DMS79 (cell line): ENCODE results near the gene YJEFN3.

Source experiments
- DNase-seq: peaks from one replicate; lab custom pipeline; 2025; lab: John Stamatoyannopoulos, UW

The YJEFN3 gene

DNA sequence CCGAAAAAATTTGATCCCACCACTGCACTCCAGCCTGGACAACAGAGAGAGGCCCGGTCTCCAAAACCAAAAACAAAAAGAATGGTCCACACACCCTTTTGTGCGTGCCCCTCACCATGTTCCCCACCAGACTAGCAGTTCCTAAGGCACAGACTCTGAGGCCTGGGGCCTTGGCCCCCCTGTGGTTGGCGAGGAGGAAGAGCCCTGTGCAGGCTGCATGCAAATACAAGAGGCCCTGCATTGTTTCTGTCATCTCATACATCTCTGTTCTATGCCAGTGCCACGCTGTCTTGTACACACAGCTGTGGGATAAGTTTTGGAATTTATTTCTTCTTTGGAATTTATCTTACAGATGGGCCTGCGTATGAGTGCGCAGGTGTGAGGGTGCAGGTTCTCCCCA, 4.7 kb upstream of the YJEFN3 start:
- no peak for DNase-seq

DNA sequence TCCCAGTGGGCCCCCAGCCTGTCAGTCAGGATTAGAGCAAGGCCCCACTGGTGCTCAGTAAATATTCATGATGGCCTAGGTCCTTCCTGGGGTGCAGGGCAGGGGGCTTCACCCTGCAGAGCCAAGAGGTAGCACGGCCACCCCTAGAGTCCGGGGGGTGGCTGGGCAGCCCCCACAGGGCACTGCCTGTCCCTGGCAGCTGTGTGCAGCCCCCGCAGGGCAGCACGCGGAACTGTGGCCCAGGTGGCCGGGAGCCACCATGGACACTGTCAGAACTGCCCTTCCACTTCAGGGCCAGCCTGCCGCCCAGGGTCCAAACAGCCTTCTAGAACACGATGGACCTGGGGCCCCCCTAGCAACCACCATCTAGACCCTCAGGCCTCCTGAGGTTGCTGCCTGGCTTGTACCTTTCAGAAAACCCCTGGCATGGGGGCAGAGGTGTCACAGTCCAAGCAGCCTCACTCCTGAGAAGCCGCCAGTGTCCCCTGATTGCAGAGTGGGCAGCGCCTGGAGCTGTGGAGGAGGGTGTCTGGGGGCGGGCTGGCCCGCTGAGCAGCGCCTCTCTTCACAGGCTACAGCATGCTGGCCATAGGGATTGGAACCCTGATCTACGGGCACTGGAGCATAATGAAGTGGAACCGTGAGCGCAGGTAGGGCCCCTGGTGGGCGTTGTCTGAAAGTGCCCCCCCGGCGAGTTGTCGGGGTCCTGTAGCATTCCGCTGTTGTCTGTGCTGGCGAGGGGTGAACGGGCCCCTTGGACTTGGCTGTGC, 2.9 kb upstream of the YJEFN3 start:
- no peak for DNase-seq

DNA sequence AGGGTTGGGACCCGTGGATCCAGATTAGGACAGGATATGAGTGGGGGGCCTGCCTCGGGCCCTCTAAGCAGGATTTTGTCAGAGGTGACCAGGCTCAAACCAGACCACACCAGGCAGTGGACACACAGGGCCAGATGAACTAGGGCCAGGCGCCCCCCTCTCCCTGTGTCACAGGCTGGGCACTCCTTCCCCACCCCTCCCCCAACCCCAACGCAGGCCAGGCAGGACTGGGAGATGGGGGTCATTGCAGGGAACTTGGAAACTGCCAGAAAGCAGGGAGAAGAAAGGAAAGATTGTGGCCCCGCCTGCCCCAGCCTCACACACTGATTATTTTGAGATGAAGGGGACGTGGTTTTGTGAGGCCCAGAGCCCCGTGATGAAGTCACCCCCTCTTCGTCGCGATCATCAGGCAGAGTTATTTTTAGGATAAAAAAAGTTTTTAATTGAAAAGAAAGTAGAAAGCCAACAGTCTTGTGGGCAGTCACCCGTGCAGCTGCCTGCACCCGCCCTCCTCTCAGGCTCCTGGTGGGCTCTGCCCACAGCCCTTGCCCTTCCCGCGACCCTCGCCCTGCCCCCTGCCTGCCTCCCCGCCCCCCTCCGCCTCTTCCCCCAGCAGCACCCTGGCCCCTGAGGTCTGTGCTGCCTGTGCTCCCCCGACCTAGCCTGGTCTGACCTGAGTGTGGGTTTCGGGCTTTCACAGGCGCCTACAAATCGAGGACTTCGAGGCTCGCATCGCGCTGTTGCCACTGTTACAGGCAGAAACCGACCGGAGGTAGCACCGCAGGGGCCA, 1.9 kb upstream of the YJEFN3 start:
- no peak for DNase-seq

DNA sequence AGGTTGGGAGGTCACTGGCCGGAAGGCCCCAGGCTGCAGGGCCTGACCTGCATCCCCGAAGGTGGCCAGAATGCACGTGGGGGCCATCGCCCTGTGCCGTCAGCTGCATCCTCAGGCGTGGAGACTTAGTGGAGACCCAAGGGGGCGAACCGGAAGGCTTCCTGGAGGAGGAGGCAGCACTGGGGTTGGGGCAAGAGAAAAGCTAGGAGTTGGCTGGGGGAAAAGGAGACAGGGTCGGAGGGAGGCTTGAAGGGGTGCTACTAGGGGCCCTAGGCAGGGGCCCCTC, 1.4 kb upstream of the YJEFN3 start:
- no peak for DNase-seq

DNA sequence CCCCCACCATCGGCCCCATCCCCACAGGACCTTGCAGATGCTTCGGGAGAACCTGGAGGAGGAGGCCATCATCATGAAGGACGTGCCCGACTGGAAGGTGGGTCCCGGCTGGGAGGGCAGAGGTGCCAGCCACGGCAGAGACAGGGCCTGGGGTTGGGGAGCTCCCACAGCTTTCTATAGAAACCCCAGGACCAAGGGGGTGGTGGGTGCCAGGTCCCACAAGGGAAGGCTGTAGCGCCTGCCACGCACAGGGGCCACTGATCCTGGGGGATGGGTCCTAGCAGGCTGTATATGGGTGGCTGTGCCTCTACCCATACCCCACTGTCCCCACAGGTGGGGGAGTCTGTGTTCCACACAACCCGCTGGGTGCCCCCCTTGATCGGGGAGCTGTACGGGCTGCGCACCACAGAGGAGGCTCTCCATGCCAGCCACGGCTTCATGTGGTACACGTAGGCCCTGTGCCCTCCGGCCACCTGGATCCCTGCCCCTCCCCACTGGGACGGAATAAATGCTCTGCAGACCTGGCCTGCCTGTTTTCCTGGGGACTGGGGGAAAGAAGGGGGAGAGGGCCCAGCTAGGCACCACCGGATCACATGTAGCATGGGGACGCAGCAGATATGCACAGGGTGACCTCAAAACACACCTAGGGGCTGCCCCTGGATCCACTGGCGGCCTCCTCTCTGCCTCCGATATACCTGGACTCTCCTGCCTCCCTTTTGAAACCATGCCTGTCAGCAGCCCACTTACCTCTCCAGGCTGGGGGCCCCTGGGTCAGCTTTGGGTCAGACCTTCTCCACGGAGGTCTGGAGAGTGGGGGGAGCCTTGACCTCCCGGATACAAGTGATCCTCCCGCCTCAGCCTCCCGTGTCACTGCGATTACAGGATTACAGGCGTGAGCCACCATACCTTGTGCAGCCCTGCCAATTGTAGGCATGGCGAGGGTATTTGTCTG, 761 bp upstream of the YJEFN3 start:
- DNase-seq, result no peak

DNA sequence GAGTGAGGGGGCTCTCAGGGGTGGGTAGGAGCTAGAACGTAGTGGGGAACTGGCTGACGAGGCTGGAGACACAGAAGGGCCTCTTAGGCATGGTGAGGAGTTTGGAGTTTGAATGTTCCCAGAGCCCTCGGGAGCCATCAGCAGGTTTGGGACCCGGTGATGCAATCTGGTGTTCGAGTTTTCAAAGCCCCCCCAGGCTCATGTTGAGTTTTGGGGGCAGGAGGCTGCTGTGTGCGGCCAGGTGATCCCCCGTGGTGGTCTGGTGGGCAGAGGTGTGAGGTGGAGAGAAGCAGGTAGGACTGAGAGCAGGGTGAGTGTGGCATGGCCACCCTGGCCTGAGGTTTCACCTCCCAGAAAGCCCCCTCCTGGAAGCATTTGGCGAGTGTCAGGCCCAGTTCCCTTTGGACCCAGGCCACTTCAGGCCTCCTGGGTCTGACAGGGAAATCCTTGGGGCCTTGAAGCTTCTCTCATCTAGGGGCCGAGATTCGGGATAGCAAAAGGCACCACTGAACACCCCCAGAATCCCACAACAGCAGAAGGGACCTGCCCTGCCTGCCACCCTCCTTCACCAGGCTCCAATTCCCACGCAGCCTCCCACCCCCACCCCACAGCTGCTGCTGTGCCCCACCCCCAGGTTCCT, 1.2 kb downstream of the YJEFN3 start:
- DNase-seq, result no peak

DNA sequence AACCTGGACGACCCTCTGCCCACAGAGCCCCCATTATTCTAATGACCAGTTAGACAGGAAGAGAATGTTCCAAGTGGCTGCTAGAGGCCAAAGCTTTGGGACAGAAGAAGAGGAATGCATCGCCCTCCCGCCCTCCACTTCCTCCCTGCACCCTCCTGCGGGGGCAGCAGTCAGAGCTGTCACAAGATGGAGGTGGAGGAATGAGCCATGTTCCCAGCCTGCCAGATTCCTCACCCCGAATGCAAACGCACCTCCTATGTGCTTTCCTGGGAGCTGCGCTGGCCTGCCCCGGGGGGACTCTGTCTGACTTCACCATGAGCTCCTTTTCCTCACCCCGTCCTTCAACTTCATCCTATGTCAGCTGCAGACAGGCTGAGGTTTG, 1.7 kb downstream of the YJEFN3 start:
- DNase-seq, result no peak

DNA sequence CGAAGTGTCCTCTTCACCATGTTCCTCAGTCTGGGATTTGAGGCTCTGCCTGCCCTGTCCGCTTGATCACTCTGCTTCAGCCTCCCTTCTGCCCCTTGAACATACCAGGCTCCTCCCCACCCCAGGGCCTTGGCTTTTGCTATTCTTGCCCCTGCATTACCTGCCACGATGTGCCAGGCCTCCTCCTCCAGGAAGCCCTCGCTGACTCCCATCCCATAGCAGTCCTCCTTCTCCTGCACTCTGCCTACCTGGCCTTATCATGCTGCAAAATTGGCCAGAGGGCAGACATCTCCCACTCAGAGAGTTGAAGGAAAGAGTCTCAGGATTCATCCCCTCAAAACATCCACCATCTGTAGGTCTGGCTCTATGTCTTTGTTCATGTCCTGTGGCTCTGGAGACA, 2.2 kb downstream of the YJEFN3 start:
- no peak for DNase-seq

DNA sequence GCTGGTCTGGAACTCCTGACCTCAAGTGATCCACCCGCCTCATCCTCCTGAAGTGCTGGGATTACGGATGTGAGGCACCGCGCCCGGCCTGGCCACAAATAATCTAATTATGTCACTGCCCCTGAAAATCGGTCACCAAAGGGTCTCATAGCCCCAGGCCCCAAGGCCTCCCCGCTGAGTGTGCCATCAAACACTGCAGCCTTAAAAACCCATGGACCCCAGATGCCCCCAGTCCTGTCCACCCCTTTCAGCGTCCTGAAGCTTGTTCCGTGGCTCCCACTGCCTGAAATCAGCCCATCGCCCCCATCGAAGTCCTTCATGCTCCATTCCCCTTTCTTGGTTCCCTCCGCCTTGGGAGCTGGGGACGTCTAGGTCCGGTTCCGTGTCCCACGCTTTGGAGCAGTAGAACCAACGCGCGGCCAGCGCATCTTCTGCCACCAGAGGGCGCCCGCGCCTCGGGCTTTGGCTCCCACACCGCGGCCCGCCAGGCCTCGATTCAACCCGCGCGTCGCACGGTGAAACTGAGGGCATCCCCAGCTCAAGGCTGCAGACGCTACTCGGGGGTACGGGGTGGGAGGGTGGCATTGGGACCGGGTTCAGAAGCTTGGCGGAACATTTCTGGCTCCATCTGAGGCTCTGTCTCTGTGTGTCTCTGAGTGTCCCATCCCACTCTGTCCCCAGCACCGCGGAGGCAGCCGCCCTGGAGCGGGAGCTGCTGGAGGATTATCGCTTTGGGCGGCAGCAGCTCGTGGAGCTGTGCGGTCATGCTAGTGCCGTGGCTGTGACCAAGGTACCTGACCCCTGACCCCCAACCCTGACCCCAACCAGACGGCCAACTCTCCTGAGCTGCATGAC, 3.5 kb downstream of the YJEFN3 start:
- peak; percentile 24 for DNase-seq

DNA sequence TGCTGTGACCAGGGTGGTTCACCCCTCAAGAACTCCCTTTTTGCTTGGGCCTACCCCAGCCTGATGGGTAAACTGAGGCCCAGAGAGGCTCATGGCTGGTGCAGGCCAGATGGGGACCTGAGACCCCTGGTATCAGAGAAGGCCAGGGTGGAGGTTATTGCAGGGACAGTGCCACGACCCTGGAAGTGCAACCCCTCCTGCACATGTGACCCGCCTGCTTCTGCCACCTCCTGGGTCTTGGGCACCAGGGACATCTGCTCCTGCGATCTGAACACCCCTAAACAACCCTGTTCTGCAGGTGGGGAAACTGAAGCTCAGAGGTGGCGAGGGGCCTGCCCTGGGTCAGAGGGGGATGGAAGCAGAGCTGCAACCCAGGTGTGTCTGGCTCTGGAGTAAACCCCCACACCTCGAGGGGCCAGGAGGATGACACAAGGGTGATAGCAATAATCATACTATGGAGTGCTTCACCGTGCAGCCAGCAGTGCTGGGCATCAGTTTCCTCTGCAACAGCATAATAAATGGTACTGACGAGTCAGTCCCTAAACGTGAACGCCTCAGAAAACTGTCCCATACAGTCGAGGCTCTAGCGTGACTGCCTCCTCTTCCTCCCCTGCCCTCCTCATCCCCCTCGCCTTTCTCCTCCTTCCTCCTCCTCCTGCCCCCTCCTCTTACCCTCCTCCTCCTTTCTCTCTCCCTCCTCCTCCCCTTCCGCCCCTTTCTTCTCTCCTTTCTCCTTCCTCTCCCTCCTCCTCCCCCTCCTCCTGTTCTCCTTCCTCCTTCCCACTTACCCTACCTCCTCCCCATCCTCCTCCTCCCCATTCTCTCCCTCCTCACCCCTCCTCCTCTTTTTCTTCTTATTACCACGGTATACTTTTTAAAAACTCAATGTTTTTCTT, 4.3 kb downstream of the YJEFN3 start:
- no peak for DNase-seq

DNA sequence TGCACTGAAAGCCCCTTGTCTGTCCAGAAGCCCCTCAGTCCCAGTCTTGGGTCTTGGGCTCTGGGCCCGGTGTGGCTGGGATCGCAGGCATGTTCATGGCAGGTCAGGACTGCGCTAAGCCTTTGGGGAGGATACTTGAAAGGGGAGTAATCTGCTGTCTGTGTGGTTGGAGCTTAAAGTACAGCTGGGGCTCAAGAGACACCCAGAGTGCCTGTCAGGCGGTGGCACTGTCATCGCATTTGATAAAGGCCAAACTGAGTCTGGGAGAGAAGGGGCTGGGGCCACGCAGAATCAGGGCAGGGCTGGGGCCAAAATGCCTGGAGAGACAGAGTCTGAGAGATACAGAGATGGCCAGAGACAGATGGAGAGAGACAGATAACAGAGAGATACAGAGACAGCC, 5.1 kb downstream of the YJEFN3 start:
- no peak for DNase-seq

DNA sequence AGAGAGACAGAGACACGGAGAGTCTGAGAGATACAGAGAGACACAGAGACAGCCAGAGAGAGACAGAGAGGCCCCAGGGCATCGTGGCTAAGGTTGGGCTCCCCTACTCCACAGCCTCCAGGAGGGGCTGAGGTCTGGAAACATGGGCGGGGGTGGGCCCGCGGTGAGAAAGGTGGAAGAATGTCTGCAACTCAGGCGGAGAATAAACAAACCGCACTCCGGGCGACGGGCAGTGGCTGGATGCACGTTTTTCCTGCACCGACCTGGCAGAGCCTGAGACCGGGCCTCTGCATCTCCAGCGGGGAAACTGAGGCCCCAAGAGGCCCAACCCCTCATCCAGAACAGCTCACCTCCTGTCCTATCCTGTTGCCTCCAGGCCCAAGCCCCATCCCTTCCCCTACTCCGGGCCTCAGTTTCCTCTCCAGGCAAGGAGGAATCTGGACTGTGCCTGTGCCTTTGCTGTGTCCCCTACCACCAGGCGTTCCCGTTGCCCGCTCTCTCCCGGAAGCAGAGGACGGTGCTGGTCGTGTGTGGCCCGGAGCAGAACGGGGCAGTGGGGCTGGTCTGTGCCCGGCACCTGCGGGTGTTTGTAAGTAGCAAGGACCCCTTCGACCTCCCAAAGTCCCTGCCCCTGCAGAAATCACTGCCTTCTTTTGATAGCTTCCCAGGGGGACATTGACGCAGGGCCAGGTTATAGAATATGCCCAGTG, 6.0 kb downstream of the YJEFN3 start:
- no peak for DNase-seq

DNA sequence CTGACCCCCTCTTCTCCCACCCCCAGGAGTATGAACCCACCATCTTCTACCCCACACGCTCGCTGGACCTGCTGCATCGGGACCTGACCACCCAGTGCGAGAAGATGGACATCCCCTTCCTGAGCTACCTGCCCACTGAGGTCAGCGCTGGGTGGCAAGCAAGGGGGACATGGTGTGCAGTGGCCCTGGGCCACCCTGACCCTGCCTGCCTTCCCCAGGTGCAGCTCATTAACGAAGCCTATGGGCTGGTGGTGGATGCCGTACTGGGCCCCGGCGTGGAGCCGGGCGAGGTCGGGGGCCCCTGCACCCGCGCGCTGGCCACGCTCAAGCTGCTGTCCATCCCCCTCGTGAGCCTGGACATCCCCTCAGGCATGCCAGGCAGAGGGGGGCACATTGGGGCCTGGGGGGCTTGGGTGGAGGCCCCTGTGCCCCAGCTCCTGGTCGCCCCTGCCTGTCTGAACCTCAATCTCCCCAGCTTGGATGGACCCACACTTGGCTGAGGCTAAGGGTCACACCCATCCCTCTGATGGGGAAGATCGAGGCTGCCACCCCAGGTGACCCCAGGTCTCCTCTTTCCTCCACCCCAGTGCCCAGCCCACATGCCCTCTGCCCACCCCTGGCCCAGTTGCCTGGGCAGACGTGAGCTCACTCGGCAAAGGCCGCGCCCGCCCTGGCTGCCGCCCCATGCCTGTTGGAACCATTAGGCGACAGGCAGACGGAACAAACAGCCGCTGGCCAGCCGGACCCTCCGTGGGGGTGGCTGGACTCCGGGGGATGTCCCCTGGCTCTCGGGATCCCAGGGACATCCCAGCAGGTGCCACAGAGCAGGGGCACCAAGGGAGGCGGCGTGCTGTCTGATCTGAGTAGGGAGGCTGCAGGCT, 6.8 kb downstream of the YJEFN3 start:
- DNase-seq, result no peak

DNA sequence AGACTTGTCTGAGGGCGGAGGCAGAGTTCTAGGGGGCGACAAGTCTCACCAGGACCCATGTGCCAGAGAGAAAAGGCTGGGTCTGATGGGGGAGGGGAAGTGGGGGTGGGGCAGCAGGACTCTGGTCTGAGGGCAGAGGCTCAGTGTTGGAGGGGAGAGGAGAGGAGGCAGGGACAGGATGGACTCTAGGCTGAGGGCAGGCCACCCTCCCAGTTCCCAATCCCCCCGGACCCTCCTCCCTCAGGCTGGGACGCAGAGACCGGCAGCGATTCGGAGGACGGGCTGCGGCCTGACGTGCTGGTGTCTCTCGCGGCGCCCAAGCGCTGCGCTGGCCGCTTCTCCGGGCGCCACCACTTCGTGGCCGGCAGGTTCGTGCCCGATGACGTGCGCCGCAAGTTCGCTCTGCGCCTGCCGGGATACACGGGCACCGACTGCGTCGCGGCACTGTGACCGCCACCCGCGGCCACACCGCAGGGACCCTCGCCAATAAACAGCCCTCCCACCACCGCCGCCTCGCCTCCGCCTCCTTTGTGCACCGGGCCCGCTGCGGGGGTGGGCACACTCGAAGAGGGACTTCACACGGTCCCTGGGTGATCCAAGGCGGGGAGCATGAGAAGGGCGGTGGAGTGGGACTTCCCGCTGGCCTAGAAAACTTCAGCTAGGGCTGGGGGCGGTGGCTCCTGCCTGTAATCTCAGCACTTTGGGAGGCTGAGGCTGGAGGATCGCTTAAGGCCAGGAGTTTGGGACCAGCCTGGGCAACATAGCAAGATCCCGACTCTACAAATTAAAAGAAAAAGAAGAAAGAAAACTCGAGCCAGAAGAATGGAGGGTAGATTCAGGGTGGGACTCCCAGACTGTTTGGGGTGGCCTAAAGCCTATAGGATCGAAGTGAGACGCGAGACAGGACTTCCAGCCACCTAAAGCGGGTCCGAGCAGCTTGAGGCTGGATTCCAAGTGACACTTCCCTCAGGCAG, 8.7 kb downstream of the YJEFN3 start:
- no peak for DNase-seq

DNA sequence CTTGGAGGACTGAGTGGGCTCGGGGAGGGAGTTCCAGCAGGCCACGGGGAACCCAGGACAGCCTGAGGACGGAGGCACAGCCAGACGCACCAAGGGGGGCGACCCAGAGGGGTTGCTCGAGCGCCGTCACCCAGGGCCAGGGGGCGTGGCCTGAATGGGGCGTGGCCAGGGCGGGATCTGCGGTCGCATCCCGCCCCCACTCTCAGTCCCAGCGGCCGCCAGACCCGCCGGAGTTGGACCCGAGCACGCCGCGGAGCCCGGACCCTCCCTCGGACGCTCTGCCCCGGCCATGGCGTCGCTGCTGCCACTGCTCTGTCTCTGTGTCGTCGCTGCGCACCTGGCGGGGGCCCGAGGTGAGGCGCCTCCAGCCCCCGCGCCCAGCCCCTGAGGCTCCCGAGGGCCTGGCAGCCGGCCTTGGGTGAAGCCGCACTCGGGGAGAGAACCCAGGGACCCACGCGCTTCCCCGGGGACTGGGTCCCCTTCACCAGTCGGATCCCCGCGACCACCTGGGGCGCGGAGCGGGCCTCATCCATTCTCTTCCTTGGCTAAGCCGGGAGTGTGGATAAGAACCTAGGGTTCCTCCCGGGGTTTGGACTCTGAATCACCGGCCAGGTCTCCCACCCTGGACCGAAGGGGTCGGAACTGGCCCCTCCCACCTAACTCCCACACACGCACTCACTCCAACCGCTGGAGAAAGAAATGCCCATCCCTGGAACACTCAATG, 9.5 kb downstream of the YJEFN3 start, which contains the start of gene CILP2:
TSS of gene CILP2 (plus strand) at position 205 of the 724 bp plus-strand sequence. CDS start at position 290, 85 bp downstream.
- DNase-seq, result peak; percentile 15

DNA sequence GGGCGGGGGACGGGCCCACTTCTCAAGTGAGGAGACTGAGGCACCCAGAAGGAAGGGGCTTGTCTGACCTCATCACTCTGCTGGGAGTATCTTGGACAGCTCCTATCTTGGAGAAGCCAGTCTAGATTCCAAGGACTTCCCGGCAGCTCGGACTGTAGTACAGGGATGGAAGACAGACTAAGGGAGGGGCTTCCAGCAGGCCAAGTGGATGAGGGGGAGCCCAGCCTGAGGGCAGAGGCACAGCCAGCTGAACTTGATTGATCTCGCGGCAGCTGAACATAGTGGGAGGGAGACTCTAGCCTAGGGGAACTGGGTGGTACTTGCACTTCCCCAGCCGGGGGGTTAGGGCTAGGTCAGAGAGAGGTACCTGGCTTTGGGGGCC, 10.1 kb downstream of the YJEFN3 start:
- no peak for DNase-seq

DNA sequence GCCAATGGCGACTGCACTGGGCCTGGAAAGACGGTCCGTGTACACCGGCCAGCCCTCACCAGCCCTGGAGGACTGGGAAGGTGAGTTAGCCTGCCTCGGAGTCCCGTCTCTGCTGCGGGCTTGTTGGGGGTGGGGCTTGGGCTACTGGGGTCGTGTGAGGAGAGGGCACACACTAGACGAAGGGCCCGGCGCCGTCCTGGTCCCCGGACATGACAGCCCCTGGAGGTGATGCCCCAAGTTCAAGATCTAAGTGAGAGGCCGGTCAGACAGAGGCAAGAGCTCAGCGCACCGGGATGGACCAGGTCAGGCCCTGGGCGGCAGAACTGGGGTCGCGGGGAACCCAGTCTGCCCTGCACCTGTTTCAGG, 11.0 kb downstream of the YJEFN3 start:
- DNase-seq, result no peak
